Loucy (cell line): Measurements from ENCODE around the gene MAML3.

Experiments used
- H2AFZ ChIP-seq: fragments of 200-600 bp; sonication (generic); 2 replicates; pipeline ENCODE4 v1.6.0; 2016; ENCODE audit warnings: antibody characterized with exemption, mild to moderate bottlenecking, low read length, moderate library complexity
- H3F3A ChIP-seq: fragments of 200-600 bp; 2 replicates; pipeline ENCODE4 v1.6.0; 2016; ENCODE audit warnings: antibody characterized with exemption, low read depth, mild to moderate bottlenecking
- H3K27me3 ChIP-seq: fragments of 200-600 bp; sonication (generic); 2 replicates; pipeline ENCODE4 v1.6.1; 2014; ENCODE audit warnings: low read length, mild to moderate bottlenecking; ENCODE audit not compliant: insufficient read depth, poor library complexity, severe bottlenecking
- H3K36me3 ChIP-seq: fragments of 200-600 bp; sonication (generic); 2 replicates; pipeline ENCODE4 v1.6.1; 2016; ENCODE audit warnings: low read length; ENCODE audit not compliant: insufficient read depth
- H3K4me1 ChIP-seq: fragments of 200-600 bp; sonication (generic); 2 replicates; pipeline ENCODE4 v1.5.1; 2014; ENCODE audit warnings: low read length, mild to moderate bottlenecking; ENCODE audit not compliant: insufficient read depth, poor library complexity, severe bottlenecking
- H3K4me2 ChIP-seq: fragments of 200-600 bp; sonication (generic); 2 replicates; pipeline ENCODE4 v1.6.0; 2014; ENCODE audit warnings: antibody characterized with exemption, low read length, low read depth, mild to moderate bottlenecking; ENCODE audit not compliant: poor library complexity, severe bottlenecking
- H3K4me3 ChIP-seq: fragments of 200-600 bp; sonication (generic); 2 replicates; pipeline ENCODE4 v1.5.1; 2014; ENCODE audit warnings: low read length, mild to moderate bottlenecking, mixed read lengths; ENCODE audit not compliant: poor library complexity, severe bottlenecking
- H3K79me2 ChIP-seq: fragments of 200-600 bp; sonication (generic); 2 replicates; pipeline ENCODE4 v1.6.1; 2014; ENCODE audit warnings: low read length; ENCODE audit not compliant: insufficient read depth
- H3K9ac ChIP-seq: fragments of 200-600 bp; sonication (generic); 2 replicates; pipeline ENCODE4 v1.6.0; 2014; ENCODE audit warnings: mild to moderate bottlenecking, low read depth, low read length, moderate library complexity; ENCODE audit not compliant: poor library complexity, severe bottlenecking
- H3K9me2 ChIP-seq: fragments of 200-600 bp; sonication (generic); replicated peaks from 2 replicates; pipeline ENCODE4 v1.6.1; 2016; ENCODE audit warnings: low read depth, low read length, mixed read lengths
- H3K9me3 ChIP-seq: fragments of 200-600 bp; sonication (generic); 2 replicates; pipeline ENCODE4 v1.6.1; 2014; ENCODE audit warnings: mild to moderate bottlenecking, antibody characterized with exemption, low read length, low read depth; ENCODE audit not compliant: insufficient read depth
- H4K20me1 ChIP-seq: fragments of 200-600 bp; sonication (generic); 2 replicates; pipeline ENCODE4 v1.6.0; 2014; ENCODE audit warnings: antibody characterized with exemption, low read length, mild to moderate bottlenecking; ENCODE audit not compliant: insufficient read depth, poor library complexity, severe bottlenecking
- CTCF ChIP-seq: fragments of 200-600 bp; sonication (generic); conservative IDR thresholded peaks from 2 replicates; pipeline ENCODE4 v1.5.1; 2014; ENCODE audit warnings: mild to moderate bottlenecking, antibody characterized with exemption, low read length
- EZH2phosphoT487 ChIP-seq: fragments of 200-600 bp; IDR thresholded peaks from 2 replicates; pipeline ENCODE4 v1.6.1; 2018; ENCODE audit warnings: antibody characterized with exemption, mild to moderate bottlenecking, moderate library complexity, borderline replicate concordance

MAML3 gene

DNA sequence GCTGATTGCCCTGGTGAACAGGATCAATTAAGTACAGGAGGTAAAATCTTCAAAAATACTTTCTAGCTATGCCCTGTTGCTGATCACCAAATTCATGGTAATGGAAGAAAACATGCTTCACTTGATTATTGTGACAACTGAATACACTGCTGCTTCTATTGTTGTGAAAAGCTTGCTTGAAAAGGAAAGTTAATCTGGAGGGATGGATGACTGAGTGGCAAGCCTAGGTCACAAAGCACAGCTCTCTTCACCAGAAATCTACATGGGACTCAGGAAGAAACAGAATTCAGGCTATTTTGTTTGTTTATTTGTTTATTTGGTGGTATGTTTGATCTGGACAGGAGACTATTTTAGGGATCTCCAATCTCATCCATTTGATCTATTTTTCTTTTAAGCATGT is 306.4 kb downstream of the MAML3 start:
- Histone ChIP-seq H3K9ac (no peak overlapping the region), H3K4me2 (no peak overlapping the region), H3F3A (no peaks in the 10 kb centered on the region), H2AFZ (no peak overlapping the region), H3K27me3 (no peaks in the 10 kb centered on the region), H3K9me3 (no peaks in the 10 kb centered on the region), H3K4me3 (no peak overlapping the region), H3K9me2 (no peaks in the 10 kb centered on the region), H3K4me1 (peaks cover 40% of the 10 kb centered on the region), H3K36me3 (no peaks in the 10 kb centered on the region), H3K79me2 (no peaks in the 10 kb centered on the region), H4K20me1 (no peaks in the 10 kb centered on the region)
- TF ChIP-seq CTCF (no peak), EZH2phosphoT487 (no peak)

- Histone ChIP-seq H3K4me2 (no peak overlapping the region), H3K9ac (no peak overlapping the region)
- TF ChIP-seq CTCF (no peak), EZH2phosphoT487 (no peak)
These were observed 307.2 kb downstream of the MAML3 start for GRCh38 chr4:139846766-139847165.

DNA sequence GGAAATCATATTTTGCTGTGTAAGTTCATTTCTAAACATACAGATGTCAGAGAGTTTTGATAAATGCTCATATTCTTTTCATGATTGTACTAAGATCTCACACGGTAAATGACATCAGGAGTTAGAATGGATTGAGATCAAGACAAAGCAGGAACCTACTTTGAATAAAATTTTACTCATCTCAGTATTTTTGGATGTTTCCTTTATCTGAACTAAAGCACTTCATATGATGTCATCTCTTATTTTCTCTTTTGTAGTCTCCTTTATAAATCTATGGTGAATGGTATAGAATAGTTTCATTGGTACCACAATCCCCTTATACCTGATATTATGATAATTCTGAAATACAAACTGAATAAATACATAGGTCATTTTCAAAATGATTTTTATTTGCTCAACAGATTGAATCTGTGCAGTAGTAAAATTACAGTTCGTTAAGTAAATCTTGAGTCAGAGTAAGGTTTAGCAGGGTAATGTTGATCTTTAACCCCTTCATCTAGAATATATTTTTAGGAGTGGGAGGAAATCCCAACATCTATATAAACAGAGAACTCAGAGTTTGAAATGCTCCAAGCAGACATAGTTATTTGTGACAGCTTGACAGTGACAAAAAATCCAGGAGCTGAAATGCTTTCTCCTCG is 308.4 kb downstream of the MAML3 start:
- Histone ChIP-seq H2AFZ (no peak overlapping the region), H3K9ac (no peak overlapping the region), H3K9me2 (no peaks in the 10 kb centered on the region), H3K4me1 (peaks cover 42% of the 10 kb centered on the region), H3K36me3 (no peaks in the 10 kb centered on the region), H3K79me2 (no peaks in the 10 kb centered on the region), H3K4me2 (no peak overlapping the region), H3K9me3 (no peaks in the 10 kb centered on the region), H3K27me3 (no peaks in the 10 kb centered on the region), H3F3A (no peaks in the 10 kb centered on the region), H4K20me1 (no peaks in the 10 kb centered on the region), H3K4me3 (no peak overlapping the region)
- TF ChIP-seq EZH2phosphoT487 = no peak
- no peak for TF ChIP-seq CTCF

More at GRCh38 chr4:139846766-139847165, 307.2 kb downstream of the MAML3 start:
- Histone ChIP-seq H3F3A (no peaks in the 10 kb centered on the region), H3K36me3 (no peaks in the 10 kb centered on the region), H3K9me2 (no peaks in the 10 kb centered on the region), H2AFZ (no peak overlapping the region), H3K4me3 (no peak overlapping the region), H4K20me1 (no peaks in the 10 kb centered on the region), H3K27me3 (no peaks in the 10 kb centered on the region), H3K4me1 (peaks cover 43% of the 10 kb centered on the region), H3K9me3 (no peaks in the 10 kb centered on the region), H3K79me2 (no peaks in the 10 kb centered on the region)
